CD14-positive monocyte (primary cell): ENCODE data around the gene MYO1G. TPM values are rescaled to one million over a fixed set of nuclear protein-coding genes. Genes with fewer than 3 reads are reported as not detected.

Experiments
- DNase-seq, 3 donors: peaks; one replicate each; pipeline ENCODE4 v3.0.0-alpha.2; 2011 to 2022
- H2AFZ ChIP-seq: 2 replicates; pipeline ENCODE4 v1.6.0; 2012; ENCODE audit warnings: mild to moderate bottlenecking, low read depth, low read length, inconsistent platforms; ENCODE audit not compliant: insufficient read depth, poor library complexity, severe bottlenecking
- H3K27ac ChIP-seq, 2 donors: 1 replicate in 1 of 2; 2 replicates in 1 of 2; pipeline ENCODE4 v1.5.1; 2012 to 2013; ENCODE audit warnings: low read length in 2 of 2, control low read depth in 1 of 2, inconsistent platforms in 1 of 2, low read depth in 1 of 2, mild to moderate bottlenecking in 1 of 2
- H3K27me3 ChIP-seq, 2 donors: one replicate each; pipeline versions ENCODE4 v1.6.0 to v1.6.1; 2011 to 2013; ENCODE audit warnings: low read length in 2 of 2; ENCODE audit not compliant: control insufficient read depth in 2 of 2, insufficient read depth in 2 of 2
- H3K36me3 ChIP-seq, 2 donors: replicated peaks in 1 of 2; 1 replicate in 1 of 2; 2 replicates in 1 of 2; pipeline versions ENCODE4 v1.5.1 to v1.6.1; 2012 to 2013; ENCODE audit warnings: low read length in 2 of 2, control low read depth in 1 of 2, inconsistent platforms in 1 of 2, mild to moderate bottlenecking in 1 of 2; ENCODE audit not compliant: insufficient read depth in 2 of 2, control insufficient read depth in 1 of 2
- H3K4me1 ChIP-seq, 2 donors: 1 replicate in 1 of 2; 2 replicates in 1 of 2; pipeline versions ENCODE4 v1.5.1 to v1.6.1; 2012 to 2013; ENCODE audit warnings: low read length in 2 of 2, control low read depth in 1 of 2, inconsistent platforms in 1 of 2, mild to moderate bottlenecking in 1 of 2, moderate library complexity in 1 of 2; ENCODE audit not compliant: insufficient read depth in 2 of 2, control insufficient read depth in 1 of 2
- H3K4me2 ChIP-seq: replicated peaks from 2 replicates; pipeline ENCODE3; 2012; ENCODE audit warnings: low read length, moderate library complexity, mild to moderate bottlenecking; ENCODE audit not compliant: poor library complexity, severe bottlenecking; ENCODE audit errors: extremely low read depth
- H3K4me3 ChIP-seq, 3 experiments: fragments of 200-600 bp in 1 of 3; sonication (generic) in 1 of 3; replicated peaks in 1 of 3; 1 replicate in 2 of 3; 2 replicates in 1 of 3; pipeline ENCODE4 v1.5.1; 2011 to 2013; ENCODE audit warnings: low read length in 3 of 3, mild to moderate bottlenecking in 3 of 3, control low read depth in 2 of 3, low read depth in 2 of 3, inconsistent platforms in 1 of 3, moderate library complexity in 1 of 3
- H3K79me2 ChIP-seq: 2 replicates; pipeline ENCODE4 v1.6.0; 2012; ENCODE audit warnings: mild to moderate bottlenecking, control low read depth, inconsistent platforms, low read length, moderate library complexity; ENCODE audit not compliant: insufficient read depth
- H3K9ac ChIP-seq: 2 replicates; pipeline ENCODE4 v1.6.0; 2017; ENCODE audit warnings: low read length, mild to moderate bottlenecking; ENCODE audit not compliant: insufficient read depth, poor library complexity, severe bottlenecking
- H3K9me3 ChIP-seq, 2 donors: replicated peaks in 1 of 2; 1 replicate in 1 of 2; 2 replicates in 1 of 2; pipeline versions ENCODE4 v1.5.1 to v1.6.1; 2012 to 2013; ENCODE audit warnings: low read length in 2 of 2, control low read depth in 1 of 2; ENCODE audit not compliant: control insufficient read depth in 1 of 2, insufficient read depth in 1 of 2
- H4K20me1 ChIP-seq: 2 replicates; pipeline ENCODE4 v1.6.0; 2012; ENCODE audit warnings: mild to moderate bottlenecking, low read length, control low read depth, moderate library complexity; ENCODE audit not compliant: insufficient read depth
- H3K27ac Mint-ChIP-seq, 7 donors: one replicate each; pipeline ENCODE4 v1.8.0; 2020; ENCODE audit warnings: mild to moderate bottlenecking in 7 of 7, mixed read lengths in 7 of 7, moderate library complexity in 6 of 7, inconsistent platforms in 2 of 7
- H3K27me3 Mint-ChIP-seq, 3 donors: one replicate each; pipeline ENCODE4 v1.8.0; 2021 to 2022; ENCODE audit warnings: low read depth in 3 of 3, mild to moderate bottlenecking in 3 of 3, mixed read lengths in 3 of 3, moderate library complexity in 3 of 3, inconsistent platforms in 1 of 3
- H3K36me3 Mint-ChIP-seq, 2 donors: one replicate each; pipeline ENCODE4 v1.8.0; 2020; ENCODE audit warnings: mixed read lengths in 2 of 2, inconsistent platforms in 1 of 2, mild to moderate bottlenecking in 1 of 2
- H3K4me1 Mint-ChIP-seq: one replicate; pipeline ENCODE4 v1.8.0; 2020; ENCODE audit warnings: mild to moderate bottlenecking, mixed read lengths
- H3K4me3 Mint-ChIP-seq, 2 donors: one replicate each; pipeline ENCODE4 v1.8.0; 2020; ENCODE audit warnings: mild to moderate bottlenecking in 2 of 2, mixed read lengths in 2 of 2, moderate library complexity in 1 of 2
- H3K9me3 Mint-ChIP-seq, 7 donors: one replicate each; pipeline ENCODE4 v1.8.0; 2020 to 2022; ENCODE audit warnings: mixed read lengths in 7 of 7, mild to moderate bottlenecking in 6 of 7, moderate library complexity in 6 of 7, inconsistent platforms in 2 of 7
- WGBS: methylation state at CpG from one replicate; pipeline ENCODE4 v1.1.5; 2013; ENCODE audit warnings: missing lambda C conversion rate; ENCODE audit not compliant: insufficient coverage; 5-methylcytosine and 5-hydroxymethylcytosine counted together
- intact Hi-C, 2 donors: fragments of 100-400 bp; cut with micrococcal nuclease; formaldehyde crosslinking; loops; one replicate each; pipeline versions ENCODE4 v1.15.0 to v1.15.1; 2023
- polyA plus RNA-seq, 3 donors: library from polyadenylated mRNA; depleted of rRNA in 1 of 3; unstranded in 2 of 3; stranded (reverse) in 1 of 3; fragments of 300-500 nt in 2 of 3; fragments of >200 nt in 1 of 3; fragmentation: Illumina TruSeq in 2 of 3; gene quantifications; 1 replicate in 2 of 3; 2 replicates in 1 of 3; pipeline ENCODE4 v1.2.3, GENCODE V29; 2012 to 2021
- TF ChIP-seq, protein P1 (sequence below): fragments of 200-600 bp; IDR thresholded peaks from one replicate; pipeline ENCODE4 v1.8.0; 2022; ENCODE audit warnings: antibody characterized with exemption, mild to moderate bottlenecking

The MYO1G gene
- polyA plus RNA-seq, 3 donors, result 119 to 314 (median 135) TPM

GRCh38 chr7:44918029-44918428 is 60.8 kb downstream of the MYO1G start:
- H3K27ac Mint-ChIP-seq, result no peak overlapping the region

GRCh38 chr7:44917465-44917864 is 61.4 kb downstream of the MYO1G start:
- no peak overlapping the region for H3K9ac ChIP-seq
- Mint-ChIP-seq H3K4me1 (peaks cover 5% of the 10 kb centered on the region), H3K27ac (no peak overlapping the region), H3K9me3 (no peaks in the 10 kb centered on the region), H3K4me3 (no peak overlapping the region), H3K27me3 (peaks cover 0 to 6% (median 0%) of the 10 kb centered on the region in 3 donors), H3K36me3 (no peaks in the 10 kb centered on the region)
- H3K27me3 ChIP-seq, result no peaks in the 10 kb centered on the region
- no peak overlapping the region for H2AFZ ChIP-seq
- H3K79me2 ChIP-seq, result no peaks in the 10 kb centered on the region
- no peaks in the 10 kb centered on the region for H3K36me3 ChIP-seq
- no peaks in the 10 kb centered on the region for H3K9me3 ChIP-seq
- no peak overlapping the region for H3K4me2 ChIP-seq
- WGBS, result 100% methylated on average over 1 of the region's 2 CpGs
- no peak overlapping the region for H3K4me3 ChIP-seq
- H3K27ac ChIP-seq, result no peak overlapping the region
- no peak for DNase-seq
- H3K4me1 ChIP-seq, result peaks cover 0 to 6% of the 10 kb centered on the region in 2 donors
- TF ChIP-seq, protein P1, sequence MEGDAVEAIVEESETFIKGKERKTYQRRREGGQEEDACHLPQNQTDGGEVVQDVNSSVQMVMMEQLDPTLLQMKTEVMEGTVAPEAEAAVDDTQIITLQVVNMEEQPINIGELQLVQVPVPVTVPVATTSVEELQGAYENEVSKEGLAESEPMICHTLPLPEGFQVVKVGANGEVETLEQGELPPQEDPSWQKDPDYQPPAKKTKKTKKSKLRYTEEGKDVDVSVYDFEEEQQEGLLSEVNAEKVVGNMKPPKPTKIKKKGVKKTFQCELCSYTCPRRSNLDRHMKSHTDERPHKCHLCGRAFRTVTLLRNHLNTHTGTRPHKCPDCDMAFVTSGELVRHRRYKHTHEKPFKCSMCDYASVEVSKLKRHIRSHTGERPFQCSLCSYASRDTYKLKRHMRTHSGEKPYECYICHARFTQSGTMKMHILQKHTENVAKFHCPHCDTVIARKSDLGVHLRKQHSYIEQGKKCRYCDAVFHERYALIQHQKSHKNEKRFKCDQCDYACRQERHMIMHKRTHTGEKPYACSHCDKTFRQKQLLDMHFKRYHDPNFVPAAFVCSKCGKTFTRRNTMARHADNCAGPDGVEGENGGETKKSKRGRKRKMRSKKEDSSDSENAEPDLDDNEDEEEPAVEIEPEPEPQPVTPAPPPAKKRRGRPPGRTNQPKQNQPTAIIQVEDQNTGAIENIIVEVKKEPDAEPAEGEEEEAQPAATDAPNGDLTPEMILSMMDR, result no peak
- intact Hi-C loops, result loop anchor here in 1 of 2 donors (5.0 kb wide), 1 partner anchor 35 kb away; no protein-coding TSS in a partner anchor
- no peaks in the 10 kb centered on the region for H4K20me1 ChIP-seq

More at GRCh38 chr7:44918029-44918428, 60.8 kb downstream of the MYO1G start:
- no peak overlapping the region for H3K27ac ChIP-seq
- intact Hi-C loops, result loop anchor here (2.0 to 5.0 kb wide), 2 partner anchors 36 to 61 kb away; no protein-coding TSS in a partner anchor
- H3K4me3 ChIP-seq, result no peak overlapping the region
- no peaks in the 10 kb centered on the region for H3K79me2 ChIP-seq
- TF ChIP-seq, protein P1, result no peak
- DNase-seq, result no peak
- H2AFZ ChIP-seq, result no peak overlapping the region
- peaks cover 0 to 6% of the 10 kb centered on the region in 2 donors for H3K4me1 ChIP-seq
- no peak overlapping the region for H3K4me2 ChIP-seq
- no peaks in the 10 kb centered on the region for H4K20me1 ChIP-seq
- H3K9me3 ChIP-seq, result no peaks in the 10 kb centered on the region
- Mint-ChIP-seq H3K27me3 (peaks cover 0 to 6% (median 0%) of the 10 kb centered on the region in 3 donors), H3K9me3 (no peaks in the 10 kb centered on the region), H3K4me3 (no peak overlapping the region), H3K4me1 (peaks cover 5% of the 10 kb centered on the region), H3K36me3 (no peaks in the 10 kb centered on the region)
- H3K9ac ChIP-seq, result no peak overlapping the region
- H3K27me3 ChIP-seq, result no peaks in the 10 kb centered on the region
- no peaks in the 10 kb centered on the region for H3K36me3 ChIP-seq
